K562 (cell line): ENCODE measurements around the gene ERBB4.

ENCODE experiments used
- ARHGAP35 ChIP-seq: fragments of 450-650 bp; IDR thresholded peaks from 2 replicates; pipeline ENCODE4 v1.6.1; 2018; ENCODE audit not compliant: partially characterized antibody
- CTCF ChIP-seq, 3 experiments: IDR thresholded peaks in 2 of 3; conservative IDR thresholded peaks in 1 of 3; 2 replicates each; pipeline ENCODE4 v1.5.1; 2011 to 2012; ENCODE audit warnings: low read length in 3 of 3, mild to moderate bottlenecking in 3 of 3, control low read depth in 2 of 3, improper control_type of control experiment in 1 of 3, inconsistent platforms in 1 of 3, low read depth in 1 of 3, mixed read lengths in 1 of 3, moderate library complexity in 1 of 3; ENCODE audit not compliant: insufficient read depth in 2 of 3
- EP300 ChIP-seq: IDR thresholded peaks from 2 replicates; pipeline ENCODE4 v1.6.1; 2012; ENCODE audit warnings: low read length, improper control_type of control experiment
- FOXA1 ChIP-seq: fragments of 450-650 bp; IDR thresholded peaks from 2 replicates; pipeline ENCODE4 v1.6.1; 2016; ENCODE audit warnings: mild to moderate bottlenecking, borderline replicate concordance
- HDAC2 ChIP-seq: fragments of 450-650 bp; IDR thresholded peaks from 2 replicates; pipeline ENCODE4 v1.6.1; 2016; ENCODE audit warnings: mild to moderate bottlenecking
- JUND ChIP-seq, 2 experiments: IDR thresholded peaks; 2 replicates in 1 of 2; 3 replicates in 1 of 2; pipeline ENCODE4 v1.6.1; 2011; ENCODE audit warnings: borderline replicate concordance in 2 of 2, low read depth in 2 of 2, low read length in 2 of 2, improper control_type of control experiment in 1 of 2, missing biosample characterization in 1 of 2, missing genetic modification characterization in 1 of 2, missing genetic modification reagents in 1 of 2
- POLR2A ChIP-seq: fragments of 450-650 bp; conservative IDR thresholded peaks from 2 replicates; pipeline ENCODE4 v1.6.1; 2016
- SMARCE1 ChIP-seq: fragments of 450-650 bp; IDR thresholded peaks from 2 replicates; pipeline ENCODE4 v1.7.1; 2016; ENCODE audit warnings: mild to moderate bottlenecking
- SRSF1 ChIP-seq: fragments of 200-400 bp; formaldehyde crosslinking; IDR thresholded peaks from 2 replicates; pipeline ENCODE4 v1.6.1; 2017; ENCODE audit warnings: mild to moderate bottlenecking, low read depth, low read length, moderate library complexity
- TEAD4 ChIP-seq, 2 experiments: sonication (generic) in 1 of 2; formaldehyde crosslinking in 1 of 2; IDR thresholded peaks; 2 replicates each; pipeline versions ENCODE4 v1.6.1 to v1.8.0; 2012 to 2022; ENCODE audit warnings: borderline replicate concordance in 1 of 2, inconsistent platforms in 1 of 2, low read length in 1 of 2, mild to moderate bottlenecking in 1 of 2, missing genetic modification reagents in 1 of 2
- ZNF407 ChIP-seq: fragments of 450-650 bp; IDR thresholded peaks from 2 replicates; pipeline ENCODE4 v1.6.1; 2016; ENCODE audit warnings: low read depth

GRCh38 chr2:212532585-212532984 is 6.0 kb downstream of the ERBB4 start:
- TF ChIP-seq JUND (IDR thresholded peaks at IDR 0.05; ENCODE audit: borderline replicate concordance, low read depth, low read length): no peak
- no peak for TF ChIP-seq JUND (tag; IDR thresholded peaks at IDR 0.05; ENCODE audit: borderline replicate concordance, low read depth, low read length)
- TF ChIP-seq ARHGAP35: no peak
- no peak for TF ChIP-seq EP300
- TF ChIP-seq HDAC2: no peak
- TF ChIP-seq SMARCE1: no peak
- no peak for TF ChIP-seq TEAD4 (IDR thresholded peaks at IDR 0.05; ENCODE audit: low read length)
- TF ChIP-seq TEAD4 (CRISPR knock-in tag; IDR thresholded peaks at IDR 0.05; ENCODE audit: borderline replicate concordance): no peak
- TF ChIP-seq CTCF (IDR thresholded peaks at IDR 0.05 in 2 of 3, conservative IDR thresholded peaks at IDR 0.05 in 1 of 3; ENCODE audit: insufficient read depth in 2 of 3, low read depth in 1 of 3, low read length in 3 of 3): no peak
- TF ChIP-seq SRSF1: no peak
- no peak for TF ChIP-seq ZNF407
- no peak for TF ChIP-seq POLR2A
- no peak for TF ChIP-seq FOXA1
